Uterus (tissue), 4 donors: ENCODE measurements around the gene NEIL3. TPM values are rescaled to one million over a fixed set of nuclear protein-coding genes. Genes with fewer than 3 reads are reported as not detected.

ENCODE experiments used
- DNase-seq, 2 donors: peaks; one replicate each; pipeline ENCODE4 v3.0.0-alpha.2; 2019 to 2020
- H3K27ac ChIP-seq, 2 donors: fragments of 200-600 bp; sonication (generic); 1 replicate in 1 of 2; 2 replicates in 1 of 2; pipeline ENCODE4 v1.5.1; 2016 to 2018
- H3K27me3 ChIP-seq, 2 donors: fragments of 200-600 bp; sonication (generic); one replicate each; pipeline ENCODE4 v1.5.1; 2018 to 2019; ENCODE audit warnings: control low read depth in 1 of 2
- H3K36me3 ChIP-seq, 2 donors: fragments of 200-600 bp; sonication (generic); one replicate each; pipeline ENCODE4 v1.5.1; 2019; ENCODE audit warnings: control low read depth in 1 of 2
- H3K4me1 ChIP-seq, 2 donors: fragments of 200-600 bp; sonication (generic); one replicate each; pipeline ENCODE4 v1.5.1; 2018 to 2019; ENCODE audit warnings: control low read depth in 1 of 2
- H3K4me3 ChIP-seq, 2 donors: fragments of 200-600 bp; sonication (generic); 1 replicate in 1 of 2; 2 replicates in 1 of 2; pipeline ENCODE4 v1.5.1; 2018 to 2019; ENCODE audit warnings: mild to moderate bottlenecking in 1 of 2
- H3K9me3 ChIP-seq, 2 donors: fragments of 200-600 bp; sonication (generic); one replicate each; pipeline ENCODE4 v1.5.1; 2019; ENCODE audit warnings: control low read depth in 1 of 2
- CTCF ChIP-seq, 4 experiments: fragments of 200-600 bp in 2 of 4; fragments of 450-650 bp in 2 of 4; sonication (generic) in 2 of 4; IDR thresholded peaks; one replicate each; pipeline ENCODE4 v1.5.1; 2016 to 2019; ENCODE audit warnings: antibody characterized with exemption in 4 of 4, mild to moderate bottlenecking in 2 of 4, moderate library complexity in 1 of 4
- POLR2A ChIP-seq, 2 donors: fragments of 450-650 bp; IDR thresholded peaks; one replicate each; pipeline ENCODE4 v1.6.1; 2016; ENCODE audit warnings: antibody characterized with exemption in 2 of 2, mild to moderate bottlenecking in 1 of 2, moderate library complexity in 1 of 2
- intact Hi-C: fragments of 100-400 bp; cut with DNase I; formaldehyde crosslinking; loops from one replicate; pipeline ENCODE4 v1.15.1; 2023; ENCODE audit warnings: low total_unique reads
- total RNA-seq, 4 donors: library from RNA; depleted of rRNA in 3 of 4; stranded (reverse); fragments of >200 nt in 3 of 4; gene quantifications; one replicate each; pipeline versions ENCODE4 v1.1.0 to v1.2.4, GENCODE V29; 2014 to 2023
- donor health status: DM: yes; HTN: yes; CAD: no.

NEIL3 gene
- total RNA-seq, 4 donors from 2014 or later = 8.3 TPM; not detected in 3

- DNase-seq = no peak
- no peak for TF ChIP-seq CTCF (IDR thresholded peaks at IDR 0.05)
- TF ChIP-seq POLR2A (IDR thresholded peaks at IDR 0.05) = no peak
- no peaks in the 10 kb centered on the region for H3K36me3 ChIP-seq
- H3K9me3 ChIP-seq = no peaks in the 10 kb centered on the region
- no peak overlapping the region for H3K27ac ChIP-seq
- H3K4me3 ChIP-seq = no peak overlapping the region
- intact Hi-C loops = no loop called here
- no peaks in the 10 kb centered on the region for H3K27me3 ChIP-seq
- no peaks in the 10 kb centered on the region for H3K4me1 ChIP-seq
Measured at GRCh38 chr4:177405508-177405907, 95.8 kb downstream of the NEIL3 start.

GRCh38 chr4:177408023-177408422 lies 98.3 kb downstream of the NEIL3 start:
- intact Hi-C loops = no loop called here
- no peaks in the 10 kb centered on the region for H3K4me1 ChIP-seq
- TF ChIP-seq CTCF (IDR thresholded peaks at IDR 0.05) = no peak
- no peak for TF ChIP-seq POLR2A (IDR thresholded peaks at IDR 0.05)
- H3K4me3 ChIP-seq = no peak overlapping the region
- DNase-seq = no peak
- no peaks in the 10 kb centered on the region for H3K9me3 ChIP-seq
- no peaks in the 10 kb centered on the region for H3K36me3 ChIP-seq
- no peaks in the 10 kb centered on the region for H3K27me3 ChIP-seq
- no peak overlapping the region for H3K27ac ChIP-seq

- Histone ChIP-seq H3K36me3 (no peaks in the 10 kb centered on the region), H3K4me1 (no peaks in the 10 kb centered on the region), H3K9me3 (no peaks in the 10 kb centered on the region), H3K27me3 (no peaks in the 10 kb centered on the region), H3K4me3 (no peak overlapping the region), H3K27ac (no peak overlapping the region)
- intact Hi-C loops = no loop called here
- TF ChIP-seq POLR2A (IDR thresholded peaks at IDR 0.05) (no peak), CTCF (IDR thresholded peaks at IDR 0.05) (no peak)
- no peak for DNase-seq
Measured at GRCh38 chr4:177410566-177410965, 100.9 kb downstream of the NEIL3 start.

GRCh38 chr4:177411996-177412395 lies 102.3 kb downstream of the NEIL3 start:
- Histone ChIP-seq H3K36me3 (no peaks in the 10 kb centered on the region), H3K9me3 (no peaks in the 10 kb centered on the region), H3K4me1 (no peaks in the 10 kb centered on the region), H3K27ac (no peak overlapping the region), H3K4me3 (no peak overlapping the region), H3K27me3 (no peaks in the 10 kb centered on the region)
- DNase-seq = no peak
- intact Hi-C loops = no loop called here
- TF ChIP-seq POLR2A (IDR thresholded peaks at IDR 0.05) = no peak
- TF ChIP-seq CTCF (IDR thresholded peaks at IDR 0.05) = no peak

Other genes with a start within 250 kb of the NEIL3 start
- 10 to 100 TPM in 1 of 4 donors, 1 to 10 TPM in 3; 2.3 to 38.0 (median 6.8) TPM for gene AGA, start 132.6 kb downstream of the NEIL3 start, total RNA-seq